ENCODE results near the gene KRTAP12-3.

Gene KRTAP12-3

GRCh38 chr21:44628707-44629391 is 28.9 kb upstream of the KRTAP12-3 start:
- Histone ChIP-seq H3K27me3 (ENCODE audit: insufficient read depth, low read length, poor library complexity) (no peaks in the 10 kb centered on the region), H3K79me2 (ENCODE audit: insufficient read depth, low read length) (no peaks in the 10 kb centered on the region), H3K9ac (ENCODE audit: low read depth, low read length) (no peak overlapping the region), H4K20me1 (ENCODE audit: insufficient read depth, low read length) (no peaks in the 10 kb centered on the region), H3K27ac (ENCODE audit: low read length) (no peak overlapping the region), H3K4me1 (ENCODE audit: insufficient read depth, low read length) (no peaks in the 10 kb centered on the region), H3K4me2 (ENCODE audit: insufficient read depth, low read length) (no peak overlapping the region), H3K4me3 (ENCODE audit: low read depth in 1 of 2, low read length in 2 of 2) (no peak overlapping the region), H3K36me3 (ENCODE audit: insufficient read depth, low read length) (no peaks in the 10 kb centered on the region), H3K9me3 (ENCODE audit: insufficient read depth, low read length, severe bottlenecking) (peaks cover 9% of the 10 kb centered on the region), H2AFZ (ENCODE audit: low read depth, low read length) (no peak overlapping the region)
- TF ChIP-seq CTCF (IDR thresholded peaks at IDR 0.05; ENCODE audit: borderline replicate concordance, extremely low read depth, low read length, poor library complexity, severe bottlenecking) (no peak), EZH2 (IDR thresholded peaks at IDR 0.05; ENCODE audit: borderline replicate concordance, low read depth, low read length, severe bottlenecking) (no peak)
- ATAC-seq (ENCODE audit: insufficient read depth, low read depth), result no peak
- no peak for DNase-seq

- Histone ChIP-seq H3K9me3 (ENCODE audit: insufficient read depth, low read length, severe bottlenecking) (peaks cover 5% of the 10 kb centered on the region), H3K9ac (ENCODE audit: low read depth, low read length) (no peak overlapping the region), H3K79me2 (ENCODE audit: insufficient read depth, low read length) (no peaks in the 10 kb centered on the region), H3K27ac (ENCODE audit: low read length) (no peak overlapping the region), H3K27me3 (ENCODE audit: insufficient read depth, low read length, poor library complexity) (no peaks in the 10 kb centered on the region), H3K4me2 (ENCODE audit: insufficient read depth, low read length) (no peak overlapping the region), H3K4me3 (ENCODE audit: low read depth in 1 of 2, low read length in 2 of 2) (no peak overlapping the region), H4K20me1 (ENCODE audit: insufficient read depth, low read length) (no peaks in the 10 kb centered on the region), H3K36me3 (ENCODE audit: insufficient read depth, low read length) (no peaks in the 10 kb centered on the region), H3K4me1 (ENCODE audit: insufficient read depth, low read length) (no peaks in the 10 kb centered on the region), H2AFZ (ENCODE audit: low read depth, low read length) (no peak overlapping the region)
- no peak for ATAC-seq (ENCODE audit: insufficient read depth, low read depth)
- no peak for DNase-seq
- TF ChIP-seq CTCF (IDR thresholded peaks at IDR 0.05; ENCODE audit: borderline replicate concordance, extremely low read depth, low read length, poor library complexity, severe bottlenecking) (no peak), EZH2 (IDR thresholded peaks at IDR 0.05; ENCODE audit: borderline replicate concordance, low read depth, low read length, severe bottlenecking) (no peak)
Observed at GRCh38 chr21:44630440-44630839, 27.3 kb upstream of the KRTAP12-3 start.

- no peaks in the 10 kb centered on the region for H3K4me1 ChIP-seq (ENCODE audit: insufficient read depth, low read length)
- no peak for ATAC-seq (ENCODE audit: insufficient read depth, low read depth)
- no peak overlapping the region for H2AFZ ChIP-seq (ENCODE audit: low read depth, low read length)
- H3K79me2 ChIP-seq (ENCODE audit: insufficient read depth, low read length), result no peaks in the 10 kb centered on the region
- H3K9me3 ChIP-seq (ENCODE audit: insufficient read depth, low read length, severe bottlenecking), result peaks cover 5% of the 10 kb centered on the region
- no peaks in the 10 kb centered on the region for H4K20me1 ChIP-seq (ENCODE audit: insufficient read depth, low read length)
- H3K4me3 ChIP-seq (ENCODE audit: low read depth in 1 of 2, low read length in 2 of 2), result no peak overlapping the region
- no peak overlapping the region for H3K27ac ChIP-seq (ENCODE audit: low read length)
- no peaks in the 10 kb centered on the region for H3K27me3 ChIP-seq (ENCODE audit: insufficient read depth, low read length, poor library complexity)
- DNase-seq, result no peak
- H3K9ac ChIP-seq (ENCODE audit: low read depth, low read length), result no peak overlapping the region
- no peak for TF ChIP-seq EZH2 (IDR thresholded peaks at IDR 0.05; ENCODE audit: borderline replicate concordance, low read depth, low read length, severe bottlenecking)
- no peak for TF ChIP-seq CTCF (IDR thresholded peaks at IDR 0.05; ENCODE audit: borderline replicate concordance, extremely low read depth, low read length, poor library complexity, severe bottlenecking)
- no peak overlapping the region for H3K4me2 ChIP-seq (ENCODE audit: insufficient read depth, low read length)
- no peaks in the 10 kb centered on the region for H3K36me3 ChIP-seq (ENCODE audit: insufficient read depth, low read length)
Observed at GRCh38 chr21:44632067-44632466, 25.7 kb upstream of the KRTAP12-3 start.

Data from DND-41 (cell line).